ENCODE measurements around the gene CNPY1.

CNPY1 gene

GRCh38 chr7:155569681-155570080, 23.3 kb upstream of the CNPY1 start:
- H3K27ac ChIP-seq = no peak overlapping the region
- no peak overlapping the region for H3K9ac ChIP-seq
- H3K4me1 ChIP-seq = no peaks in the 10 kb centered on the region
- no peak overlapping the region for H3K4me3 ChIP-seq (ENCODE audit: low read depth, low read length)
- H3K36me3 ChIP-seq (ENCODE audit: control insufficient read depth, insufficient read depth, low read length) = no peaks in the 10 kb centered on the region
- H3K27me3 ChIP-seq (ENCODE audit: control insufficient read depth, insufficient read depth, low read length) = no peaks in the 10 kb centered on the region
- H3K9me3 ChIP-seq (ENCODE audit: control insufficient read depth, low read length) = no peaks in the 10 kb centered on the region
- H2AFZ ChIP-seq = no peak overlapping the region
- no peak for TF ChIP-seq CTCF (IDR thresholded peaks at IDR 0.05)
- H3K79me2 ChIP-seq = no peaks in the 10 kb centered on the region
- H3K4me2 ChIP-seq (ENCODE audit: low read length) = no peak overlapping the region

GRCh38 chr7:155568842-155569494, 22.6 kb upstream of the CNPY1 start:
- Histone ChIP-seq H3K27me3 (ENCODE audit: control insufficient read depth, insufficient read depth, low read length) (no peaks in the 10 kb centered on the region), H3K27ac (no peak overlapping the region), H3K36me3 (ENCODE audit: control insufficient read depth, insufficient read depth, low read length) (no peaks in the 10 kb centered on the region), H3K4me1 (no peaks in the 10 kb centered on the region), H3K9me3 (ENCODE audit: control insufficient read depth, low read length) (no peaks in the 10 kb centered on the region), H3K4me3 (ENCODE audit: low read depth, low read length) (no peak overlapping the region), H3K79me2 (no peaks in the 10 kb centered on the region), H3K4me2 (ENCODE audit: low read length) (no peak overlapping the region), H3K9ac (no peak overlapping the region), H2AFZ (no peak overlapping the region)
- no peak for TF ChIP-seq CTCF (IDR thresholded peaks at IDR 0.05)

- no peaks in the 10 kb centered on the region for H3K36me3 ChIP-seq (ENCODE audit: control insufficient read depth, insufficient read depth, low read length)
- TF ChIP-seq CTCF (IDR thresholded peaks at IDR 0.05) = no peak
- H3K9ac ChIP-seq = no peak overlapping the region
- H3K27ac ChIP-seq = no peak overlapping the region
- H3K79me2 ChIP-seq = no peaks in the 10 kb centered on the region
- no peaks in the 10 kb centered on the region for H3K4me1 ChIP-seq
- H3K9me3 ChIP-seq (ENCODE audit: control insufficient read depth, low read length) = no peaks in the 10 kb centered on the region
- no peaks in the 10 kb centered on the region for H3K27me3 ChIP-seq (ENCODE audit: control insufficient read depth, insufficient read depth, low read length)
- H3K4me2 ChIP-seq (ENCODE audit: low read length) = no peak overlapping the region
- H3K4me3 ChIP-seq (ENCODE audit: low read depth, low read length) = no peak overlapping the region
- H2AFZ ChIP-seq = no peak overlapping the region
Observed at GRCh38 chr7:155568333-155568660, 21.9 kb upstream of the CNPY1 start.

GRCh38 chr7:155567646-155568332, 21.4 kb upstream of the CNPY1 start:
- Histone ChIP-seq H3K27me3 (ENCODE audit: control insufficient read depth, insufficient read depth, low read length) (no peaks in the 10 kb centered on the region), H3K9ac (no peak overlapping the region), H3K36me3 (ENCODE audit: control insufficient read depth, insufficient read depth, low read length) (no peaks in the 10 kb centered on the region), H2AFZ (no peak overlapping the region), H3K79me2 (no peaks in the 10 kb centered on the region), H3K27ac (no peak overlapping the region), H3K4me1 (no peaks in the 10 kb centered on the region), H3K9me3 (ENCODE audit: control insufficient read depth, low read length) (no peaks in the 10 kb centered on the region), H3K4me3 (ENCODE audit: low read depth, low read length) (no peak overlapping the region), H3K4me2 (ENCODE audit: low read length) (no peak overlapping the region)
- no peak for TF ChIP-seq CTCF (IDR thresholded peaks at IDR 0.05)

Measured in parathyroid adenoma (tissue), 2 donors.